Panc1 (cell line): ENCODE measurements around the gene MX1. TPM values are rescaled to one million over a fixed set of nuclear protein-coding genes. Genes with fewer than 3 reads are reported as not detected.

ENCODE experiments used
- ATAC-seq: fragments of 200-7000 bp; cut with Tn5 transposase; 2 replicates; pipeline ENCODE4 v1.9.1; 2020; ENCODE audit warnings: mild to moderate bottlenecking, moderate library complexity
- BruUV-seq: library from RNA; stranded (reverse); fragments of 400-500 nt; replicated peaks from 2 replicates; lab custom pipeline; 2021; lab: Mats Ljungman, UMichigan
- CTCF ChIA-PET: fragments of 300-600 bp; sonication (Branson Sonifier 250); formaldehyde crosslinking; loops from one replicate; lab custom pipeline; 2022; ENCODE audit warnings: antibody characterized with exemption; lab: Charles Lee
- POLR2A ChIA-PET: fragments of 300-600 bp; sonication (Branson Sonifier 250); formaldehyde crosslinking; loops from one replicate; lab custom pipeline; 2022; ENCODE audit warnings: antibody characterized with exemption; lab: Charles Lee
- DNase-seq: peaks from one replicate; pipeline ENCODE4 v3.0.0-alpha.2; 2010; ENCODE audit warnings: low read depth, low spot score
- H3K27ac ChIP-seq: 2 replicates; pipeline ENCODE4 v1.5.1; 2011; ENCODE audit warnings: mild to moderate bottlenecking, low read length, inconsistent platforms
- H3K27me3 ChIP-seq: fragments of 200-500 bp; sonication (Bioruptor generic); 2 replicates; pipeline ENCODE4 v1.6.0; 2014; ENCODE audit warnings: low read length, inconsistent platforms; ENCODE audit not compliant: control insufficient read depth, insufficient read depth
- H3K36me3 ChIP-seq: fragments of 200-500 bp; sonication (Bioruptor generic); 2 replicates; pipeline ENCODE4 v1.5.1; 2014; ENCODE audit warnings: inconsistent platforms, mild to moderate bottlenecking, low read length, moderate library complexity; ENCODE audit not compliant: control insufficient read depth, insufficient read depth
- H3K4me1 ChIP-seq: 2 replicates; pipeline ENCODE4 v1.5.1; 2011; ENCODE audit warnings: inconsistent platforms, mild to moderate bottlenecking, low read length, moderate library complexity; ENCODE audit not compliant: control insufficient read depth, insufficient read depth
- H3K4me3 ChIP-seq, 2 experiments: 2 replicates each; pipeline ENCODE4 v1.5.1; 2011 to 2012; ENCODE audit warnings: low read depth in 2 of 2, low read length in 2 of 2, mild to moderate bottlenecking in 2 of 2, inconsistent platforms in 1 of 2, moderate library complexity in 1 of 2
- H3K9me3 ChIP-seq: fragments of 200-500 bp; sonication (Bioruptor generic); 2 replicates; pipeline ENCODE4 v1.5.1; 2014; ENCODE audit warnings: low read depth, mild to moderate bottlenecking, inconsistent platforms, low read length, moderate library complexity; ENCODE audit not compliant: control insufficient read depth, insufficient read depth
- POLR2AphosphoS5 ChIP-seq: IDR thresholded peaks from 2 replicates; pipeline ENCODE4 v1.6.1; 2012; ENCODE audit warnings: mild to moderate bottlenecking, low read depth, low read length, moderate library complexity
- SIN3A ChIP-seq: IDR thresholded peaks from 2 replicates; pipeline ENCODE4 v1.6.1; 2012; ENCODE audit warnings: low read depth, mild to moderate bottlenecking, low read length, moderate library complexity, borderline replicate concordance; ENCODE audit not compliant: insufficient read depth
- TCF7L2 ChIP-seq: IDR thresholded peaks from 2 replicates; pipeline ENCODE4 v1.6.1; 2011; ENCODE audit warnings: mild to moderate bottlenecking, low read depth, low read length, inconsistent platforms
- in situ Hi-C: cut with HindIII; loops from 2 replicates; pipeline ENCODE4 v1.10.0; 2016; ENCODE audit warnings: low sequenced_read_pairs, low pct_unique_long_range_greater_than_20kb
- intact Hi-C: fragments of 100-400 bp; cut with micrococcal nuclease; formaldehyde crosslinking; loops from one replicate; pipeline ENCODE4 v1.10.0; 2022; ENCODE audit not compliant: unreplicated experiment
- total RNA-seq: library from RNA; stranded (reverse); gene quantifications from one replicate; pipeline ENCODE4 v1.2.1, GENCODE V29; 2021; ENCODE audit not compliant: unreplicated experiment
- TF ChIP-seq, protein P1 (sequence below): fragments of 450-650 bp; IDR thresholded peaks from 2 replicates; pipeline ENCODE4 v1.5.1; 2017; ENCODE audit warnings: mild to moderate bottlenecking
- TF ChIP-seq, protein P2 (sequence below), 2 experiments: IDR thresholded peaks; 2 replicates each; pipeline ENCODE4 v1.6.1; 2011 to 2012; ENCODE audit warnings: low read depth in 2 of 2, control low read depth in 1 of 2, low read length in 1 of 2, mild to moderate bottlenecking in 1 of 2, moderate library complexity in 1 of 2; ENCODE audit not compliant: insufficient read depth in 1 of 2

Gene MX1
- total RNA-seq, 1 experiment from 2014 or later: 7.8 TPM

DNA sequence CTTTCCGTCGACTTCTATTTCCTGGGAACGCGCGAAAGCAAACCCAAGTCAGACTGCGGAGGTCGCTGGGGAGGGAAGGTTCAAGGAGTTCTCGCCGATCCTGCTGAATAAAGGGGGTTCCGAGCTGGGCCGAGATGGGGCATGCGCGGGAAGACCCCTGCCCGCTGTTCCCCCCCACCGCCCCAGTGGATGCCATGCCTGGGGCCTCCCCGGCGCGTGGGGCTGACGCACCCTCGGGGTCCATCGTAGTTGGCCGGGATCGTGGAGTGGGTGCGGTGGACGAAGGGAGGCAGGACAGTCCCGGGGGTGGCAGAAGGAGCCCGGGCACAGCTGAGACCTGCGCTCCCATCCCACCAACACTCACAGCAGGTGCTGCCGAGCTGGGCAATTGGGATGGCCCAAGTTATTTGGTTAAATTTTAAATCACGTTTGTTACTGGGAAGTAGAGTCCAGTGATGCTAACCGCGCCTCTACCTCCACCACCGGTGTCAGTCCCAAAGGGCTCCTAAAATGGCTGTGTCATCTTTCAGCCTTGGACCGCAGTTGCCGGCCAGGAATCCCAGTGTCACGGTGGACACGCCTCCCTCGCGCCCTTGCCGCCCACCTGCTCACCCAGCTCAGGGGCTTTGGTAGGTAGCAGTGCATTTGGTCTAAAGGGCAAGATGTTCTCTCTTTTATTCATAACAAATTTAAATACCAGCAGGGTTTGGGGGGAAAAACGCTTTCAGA is 801 bp downstream of the MX1 start:
- in situ Hi-C loops: no loop called here
- Histone ChIP-seq H3K27me3 (no peaks in the 10 kb centered on the region), H3K9me3 (no peaks in the 10 kb centered on the region), H3K4me3 (peak overlapping the region; percentile 48 to 58; a peak in 3 of 4 replicates), H3K4me1 (no peaks in the 10 kb centered on the region), H3K27ac (no peak overlapping the region), H3K36me3 (no peaks in the 10 kb centered on the region)
- 0 out of 2 replicates have a peak, but pooled peaks have one; percentile 26 for ATAC-seq
- POLR2A ChIA-PET: no interaction called here
- TF ChIP-seq, protein P1, sequence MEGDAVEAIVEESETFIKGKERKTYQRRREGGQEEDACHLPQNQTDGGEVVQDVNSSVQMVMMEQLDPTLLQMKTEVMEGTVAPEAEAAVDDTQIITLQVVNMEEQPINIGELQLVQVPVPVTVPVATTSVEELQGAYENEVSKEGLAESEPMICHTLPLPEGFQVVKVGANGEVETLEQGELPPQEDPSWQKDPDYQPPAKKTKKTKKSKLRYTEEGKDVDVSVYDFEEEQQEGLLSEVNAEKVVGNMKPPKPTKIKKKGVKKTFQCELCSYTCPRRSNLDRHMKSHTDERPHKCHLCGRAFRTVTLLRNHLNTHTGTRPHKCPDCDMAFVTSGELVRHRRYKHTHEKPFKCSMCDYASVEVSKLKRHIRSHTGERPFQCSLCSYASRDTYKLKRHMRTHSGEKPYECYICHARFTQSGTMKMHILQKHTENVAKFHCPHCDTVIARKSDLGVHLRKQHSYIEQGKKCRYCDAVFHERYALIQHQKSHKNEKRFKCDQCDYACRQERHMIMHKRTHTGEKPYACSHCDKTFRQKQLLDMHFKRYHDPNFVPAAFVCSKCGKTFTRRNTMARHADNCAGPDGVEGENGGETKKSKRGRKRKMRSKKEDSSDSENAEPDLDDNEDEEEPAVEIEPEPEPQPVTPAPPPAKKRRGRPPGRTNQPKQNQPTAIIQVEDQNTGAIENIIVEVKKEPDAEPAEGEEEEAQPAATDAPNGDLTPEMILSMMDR: no peak
- no peak for TF ChIP-seq POLR2AphosphoS5
- no peak for TF ChIP-seq SIN3A
- TF ChIP-seq TCF7L2: no peak
- TF ChIP-seq, protein P2, sequence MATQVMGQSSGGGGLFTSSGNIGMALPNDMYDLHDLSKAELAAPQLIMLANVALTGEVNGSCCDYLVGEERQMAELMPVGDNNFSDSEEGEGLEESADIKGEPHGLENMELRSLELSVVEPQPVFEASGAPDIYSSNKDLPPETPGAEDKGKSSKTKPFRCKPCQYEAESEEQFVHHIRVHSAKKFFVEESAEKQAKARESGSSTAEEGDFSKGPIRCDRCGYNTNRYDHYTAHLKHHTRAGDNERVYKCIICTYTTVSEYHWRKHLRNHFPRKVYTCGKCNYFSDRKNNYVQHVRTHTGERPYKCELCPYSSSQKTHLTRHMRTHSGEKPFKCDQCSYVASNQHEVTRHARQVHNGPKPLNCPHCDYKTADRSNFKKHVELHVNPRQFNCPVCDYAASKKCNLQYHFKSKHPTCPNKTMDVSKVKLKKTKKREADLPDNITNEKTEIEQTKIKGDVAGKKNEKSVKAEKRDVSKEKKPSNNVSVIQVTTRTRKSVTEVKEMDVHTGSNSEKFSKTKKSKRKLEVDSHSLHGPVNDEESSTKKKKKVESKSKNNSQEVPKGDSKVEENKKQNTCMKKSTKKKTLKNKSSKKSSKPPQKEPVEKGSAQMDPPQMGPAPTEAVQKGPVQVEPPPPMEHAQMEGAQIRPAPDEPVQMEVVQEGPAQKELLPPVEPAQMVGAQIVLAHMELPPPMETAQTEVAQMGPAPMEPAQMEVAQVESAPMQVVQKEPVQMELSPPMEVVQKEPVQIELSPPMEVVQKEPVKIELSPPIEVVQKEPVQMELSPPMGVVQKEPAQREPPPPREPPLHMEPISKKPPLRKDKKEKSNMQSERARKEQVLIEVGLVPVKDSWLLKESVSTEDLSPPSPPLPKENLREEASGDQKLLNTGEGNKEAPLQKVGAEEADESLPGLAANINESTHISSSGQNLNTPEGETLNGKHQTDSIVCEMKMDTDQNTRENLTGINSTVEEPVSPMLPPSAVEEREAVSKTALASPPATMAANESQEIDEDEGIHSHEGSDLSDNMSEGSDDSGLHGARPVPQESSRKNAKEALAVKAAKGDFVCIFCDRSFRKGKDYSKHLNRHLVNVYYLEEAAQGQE (IDR thresholded peaks at IDR 0.05; ENCODE audit: insufficient read depth in 1 of 2, low read depth in 2 of 2, low read length in 1 of 2): no peak
- DNase-seq: no peak
- no TSS peak for BruUV-seq
- CTCF ChIA-PET: no interaction called here
- intact Hi-C loops: no loop called here

DNA sequence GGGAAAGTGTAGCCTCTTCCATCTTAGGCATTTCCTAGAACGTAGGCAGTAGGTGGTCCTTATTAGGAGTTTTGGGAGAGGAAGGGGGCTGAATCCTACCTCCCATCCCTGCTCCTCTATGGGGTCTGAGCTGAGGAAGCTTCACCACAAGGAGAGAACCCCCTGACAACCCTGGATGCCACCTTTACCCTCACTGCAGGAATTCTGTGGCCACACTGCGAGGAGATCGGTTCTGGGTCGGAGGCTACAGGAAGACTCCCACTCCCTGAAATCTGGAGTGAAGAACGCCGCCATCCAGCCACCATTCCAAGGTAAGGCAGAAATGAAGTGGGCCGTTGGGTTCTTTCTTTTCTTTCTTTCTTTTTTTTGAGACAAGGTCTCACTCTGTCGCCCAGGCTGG is 1.5 kb downstream of the MX1 start:
- Histone ChIP-seq H3K9me3 (no peaks in the 10 kb centered on the region), H3K27me3 (no peaks in the 10 kb centered on the region), H3K27ac (no peak overlapping the region), H3K4me1 (no peaks in the 10 kb centered on the region), H3K4me3 (no peak overlapping the region), H3K36me3 (no peaks in the 10 kb centered on the region)
- ChIA-PET POLR2A (no interaction called here), CTCF (no interaction called here)
- in situ Hi-C loops (no loop called here), intact Hi-C loops (no loop called here)
- no TSS peak for BruUV-seq
- ATAC-seq (no peak), DNase-seq (no peak)
- TF ChIP-seq SIN3A (no peak), POLR2AphosphoS5 (no peak), TCF7L2 (no peak)
- TF ChIP-seq, protein P1: no peak
- TF ChIP-seq, protein P2 (IDR thresholded peaks at IDR 0.05; ENCODE audit: insufficient read depth in 1 of 2, low read depth in 2 of 2, low read length in 1 of 2): no peak
